Thyroid gland (tissue), 4 donors: ENCODE measurements around the gene SYPL2. TPM values are rescaled to one million over a fixed set of nuclear protein-coding genes. Genes with fewer than 3 reads are reported as not detected.

Experiments used
- DNase-seq, 2 donors: peaks; one replicate each; pipeline ENCODE4 v3.0.0-alpha.2; 2019
- H3K27ac ChIP-seq, 3 donors: fragments of 200-600 bp; sonication (generic); 1 replicate in 2 of 3; 2 replicates in 1 of 3; pipeline ENCODE4 v1.5.1; 2016 to 2019; ENCODE audit warnings: mild to moderate bottlenecking in 1 of 3, moderate library complexity in 1 of 3
- H3K27me3 ChIP-seq: fragments of 200-600 bp; sonication (generic); one replicate; pipeline ENCODE4 v1.5.1; 2019
- H3K36me3 ChIP-seq, 2 donors: fragments of 200-600 bp; sonication (generic); one replicate each; pipeline ENCODE4 v1.5.1; 2016 to 2019
- H3K4me1 ChIP-seq, 2 donors: fragments of 200-600 bp; sonication (generic); one replicate each; pipeline ENCODE4 v1.5.1; 2017 to 2019
- H3K4me3 ChIP-seq, 3 donors: fragments of 200-600 bp; sonication (generic); replicated peaks in 1 of 3; 1 replicate in 2 of 3; 2 replicates in 1 of 3; pipeline ENCODE4 v1.5.1; 2016; ENCODE audit warnings: mild to moderate bottlenecking in 1 of 3
- H3K9me3 ChIP-seq: fragments of 200-600 bp; sonication (generic); one replicate; pipeline ENCODE4 v1.5.1; 2017
- CTCF ChIP-seq, 6 experiments: fragments of 200-600 bp in 3 of 6; fragments of 450-650 bp in 3 of 6; sonication (generic) in 3 of 6; IDR thresholded peaks; one replicate each; pipeline ENCODE4 v1.5.1; 2016 to 2019; ENCODE audit warnings: antibody characterized with exemption in 6 of 6, mild to moderate bottlenecking in 2 of 6, inconsistent platforms in 1 of 6, moderate library complexity in 1 of 6
- POLR2A ChIP-seq, 2 donors: fragments of 450-650 bp; IDR thresholded peaks; one replicate each; pipeline ENCODE4 v1.6.1; 2017; ENCODE audit warnings: antibody characterized with exemption in 2 of 2, mild to moderate bottlenecking in 2 of 2, moderate library complexity in 1 of 2
- WGBS, 2 donors: methylation state at CpG; one replicate each; pipeline ENCODE4 v1.1.5; 2017; 5-methylcytosine and 5-hydroxymethylcytosine counted together
- intact Hi-C: fragments of 100-400 bp; cut with DNase I; formaldehyde crosslinking; loops from one replicate; pipeline ENCODE4 v1.15.1; 2023
- total RNA-seq, 4 donors: library from RNA; depleted of rRNA; stranded (reverse); fragments of >200 nt; gene quantifications; one replicate each; pipeline ENCODE4 v1.2.3, GENCODE V29; 2016

SYPL2 gene
- total RNA-seq, 4 donors from 2014 or later: 7.9 to 12.4 (median 9.1) TPM

- 94 to 95% methylated on average over 2 of the region's 2 CpGs for WGBS, 2 donors
- Histone ChIP-seq H3K4me1 (peaks cover 0 to 4% of the 10 kb centered on the region in 2 donors), H3K9me3 (no peaks in the 10 kb centered on the region), H3K36me3 (no peaks in the 10 kb centered on the region), H3K27me3 (no peaks in the 10 kb centered on the region), H3K27ac (no peak overlapping the region), H3K4me3 (no peak overlapping the region)
- intact Hi-C loops: no loop called here
- TF ChIP-seq CTCF (IDR thresholded peaks at IDR 0.05): no peak
- TF ChIP-seq POLR2A (IDR thresholded peaks at IDR 0.05): no peak
- DNase-seq: no peak
Observed at GRCh38 chr1:109523706-109524105, 57.4 kb downstream of the SYPL2 start.

- no peaks in the 10 kb centered on the region for H3K9me3 ChIP-seq
- H3K4me1 ChIP-seq: peaks cover 0 to under 1% of the 10 kb centered on the region in 2 donors
- intact Hi-C loops: no loop called here
- TF ChIP-seq POLR2A (IDR thresholded peaks at IDR 0.05): no peak
- TF ChIP-seq CTCF (IDR thresholded peaks at IDR 0.05): no peak
- no peak overlapping the region for H3K4me3 ChIP-seq
- WGBS, 2 donors: 76 to 86% methylated on average over 14 of the region's 14 CpGs
- no peak overlapping the region for H3K27ac ChIP-seq
- DNase-seq: no peak
- no peaks in the 10 kb centered on the region for H3K36me3 ChIP-seq
- no peaks in the 10 kb centered on the region for H3K27me3 ChIP-seq
Observed at GRCh38 chr1:109527098-109527811, 60.9 kb downstream of the SYPL2 start.

- DNase-seq: no peak
- WGBS, 2 donors: 87 to 88% methylated on average over 6 to 9 of the region's 9 CpGs
- TF ChIP-seq CTCF (IDR thresholded peaks at IDR 0.05) (no peak), POLR2A (IDR thresholded peaks at IDR 0.05) (no peak)
- H3K4me3 ChIP-seq: no peak overlapping the region
- H3K27me3 ChIP-seq: no peaks in the 10 kb centered on the region
- H3K9me3 ChIP-seq: no peaks in the 10 kb centered on the region
- no peak overlapping the region for H3K27ac ChIP-seq
- H3K4me1 ChIP-seq: peaks cover 4 to 6% of the 10 kb centered on the region in 2 donors
- intact Hi-C loops: no loop called here
- no peaks in the 10 kb centered on the region for H3K36me3 ChIP-seq
Observed at GRCh38 chr1:109527846-109528695, 61.7 kb downstream of the SYPL2 start.

- Histone ChIP-seq H3K4me3 (no peak overlapping the region), H3K36me3 (no peaks in the 10 kb centered on the region), H3K4me1 (peaks cover 4 to 6% of the 10 kb centered on the region in 2 donors), H3K9me3 (no peaks in the 10 kb centered on the region), H3K27me3 (no peaks in the 10 kb centered on the region), H3K27ac (no peak overlapping the region)
- no peak for DNase-seq
- intact Hi-C loops: no loop called here
- WGBS, 2 donors: 92% methylated on average over 3 of the region's 3 CpGs; no CpG with 5 or more reads in 1 of the 2 donors
- TF ChIP-seq POLR2A (IDR thresholded peaks at IDR 0.05) (no peak), CTCF (IDR thresholded peaks at IDR 0.05) (no peak)
Observed at GRCh38 chr1:109528712-109529111, 62.4 kb downstream of the SYPL2 start.
